AG09309 (cell line): ENCODE data around the gene TXLNA.

ENCODE experiments used
- DNase-seq: peaks from one replicate; pipeline ENCODE4 v3.0.0-alpha.2; 2010; ENCODE audit warnings: low read depth
- H3K4me3 ChIP-seq: 2 replicates; pipeline ENCODE4 v1.5.1; 2011; ENCODE audit warnings: mild to moderate bottlenecking, low read depth, low read length, moderate library complexity; ENCODE audit not compliant: control insufficient read depth
- TF ChIP-seq, protein P1 (sequence below): IDR thresholded peaks from 2 replicates; pipeline ENCODE4 v1.5.1; 2011; ENCODE audit warnings: mild to moderate bottlenecking, low read depth, low read length, inconsistent platforms; ENCODE audit not compliant: insufficient read depth, control insufficient read depth; ENCODE audit errors: missing control alignments

TXLNA gene

DNA sequence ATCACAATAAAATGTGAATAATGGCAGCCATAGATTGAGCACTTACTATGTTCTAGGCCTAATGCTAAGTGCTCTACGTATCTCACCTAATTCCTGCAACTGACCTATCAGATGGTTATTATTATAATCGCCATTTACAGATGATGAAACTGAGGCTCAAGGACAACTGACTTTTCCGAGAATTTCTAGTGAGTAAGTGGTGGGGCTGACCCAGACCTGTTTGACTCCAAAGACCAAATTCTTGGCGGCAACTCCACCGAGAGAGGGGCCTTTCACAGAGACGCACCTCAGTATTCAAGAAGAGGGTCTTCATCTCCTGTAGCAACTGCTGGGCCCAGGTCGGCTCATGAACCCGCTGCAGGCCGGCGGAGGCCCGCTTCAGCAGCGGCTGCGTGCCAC is 42.1 kb downstream of the TXLNA start:
- peak overlapping the region; percentile 88 for H3K4me3 ChIP-seq
- DNase-seq = no peak
- TF ChIP-seq, protein P1, sequence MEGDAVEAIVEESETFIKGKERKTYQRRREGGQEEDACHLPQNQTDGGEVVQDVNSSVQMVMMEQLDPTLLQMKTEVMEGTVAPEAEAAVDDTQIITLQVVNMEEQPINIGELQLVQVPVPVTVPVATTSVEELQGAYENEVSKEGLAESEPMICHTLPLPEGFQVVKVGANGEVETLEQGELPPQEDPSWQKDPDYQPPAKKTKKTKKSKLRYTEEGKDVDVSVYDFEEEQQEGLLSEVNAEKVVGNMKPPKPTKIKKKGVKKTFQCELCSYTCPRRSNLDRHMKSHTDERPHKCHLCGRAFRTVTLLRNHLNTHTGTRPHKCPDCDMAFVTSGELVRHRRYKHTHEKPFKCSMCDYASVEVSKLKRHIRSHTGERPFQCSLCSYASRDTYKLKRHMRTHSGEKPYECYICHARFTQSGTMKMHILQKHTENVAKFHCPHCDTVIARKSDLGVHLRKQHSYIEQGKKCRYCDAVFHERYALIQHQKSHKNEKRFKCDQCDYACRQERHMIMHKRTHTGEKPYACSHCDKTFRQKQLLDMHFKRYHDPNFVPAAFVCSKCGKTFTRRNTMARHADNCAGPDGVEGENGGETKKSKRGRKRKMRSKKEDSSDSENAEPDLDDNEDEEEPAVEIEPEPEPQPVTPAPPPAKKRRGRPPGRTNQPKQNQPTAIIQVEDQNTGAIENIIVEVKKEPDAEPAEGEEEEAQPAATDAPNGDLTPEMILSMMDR = no peak

DNA sequence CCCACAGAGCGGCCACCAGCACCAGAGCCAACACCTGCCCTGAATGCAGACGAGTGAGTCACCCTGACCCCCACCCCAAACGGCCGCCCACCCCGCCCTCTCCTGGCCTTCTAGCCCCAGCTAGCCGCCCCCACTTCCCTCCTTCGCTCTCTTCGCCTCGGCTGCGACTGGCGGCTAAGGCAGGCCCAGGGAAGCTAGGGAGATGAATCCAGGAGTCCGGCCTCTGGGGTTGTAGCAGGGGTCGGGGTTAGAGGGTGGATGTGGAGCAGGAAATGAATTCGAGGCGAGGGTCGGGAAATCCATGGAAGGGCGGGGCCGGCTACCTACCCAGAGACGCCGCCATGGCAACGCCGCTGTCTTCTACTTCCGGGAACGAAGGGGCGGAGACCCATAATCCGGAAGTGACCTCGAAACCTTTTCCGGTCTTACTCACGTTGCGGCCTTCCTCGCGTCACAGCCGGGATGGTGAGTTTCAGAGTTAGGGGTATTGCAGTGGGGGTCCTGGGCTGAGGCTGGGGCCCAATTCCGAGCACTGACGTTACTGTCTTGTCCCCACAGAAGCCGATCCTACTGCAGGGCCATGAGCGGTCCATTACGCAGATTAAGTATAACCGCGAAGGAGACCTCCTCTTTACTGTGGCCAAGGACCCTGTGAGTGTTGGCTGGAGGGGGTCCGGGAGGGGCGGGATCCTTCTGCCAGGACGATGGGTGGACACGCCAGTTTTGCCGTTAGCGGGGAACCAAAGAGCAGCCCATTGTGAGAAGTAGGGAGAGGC is 42.7 kb downstream of the TXLNA start, which contains the start of the genes EIF3I and TMEM234:
TSS of gene EIF3I (plus strand) at position 428 of the 776 bp plus-strand sequence. CDS start at position 463, 35 bp downstream.
TSS of gene TMEM234 (minus strand) at position 374 of the 776 bp plus-strand sequence. CDS start at position 343, 31 bp downstream.
- peak within 1 kb of the TSS; percentile 88 for H3K4me3 ChIP-seq
- TF ChIP-seq, protein P1 = no peak
- DNase-seq = no peak

DNA sequence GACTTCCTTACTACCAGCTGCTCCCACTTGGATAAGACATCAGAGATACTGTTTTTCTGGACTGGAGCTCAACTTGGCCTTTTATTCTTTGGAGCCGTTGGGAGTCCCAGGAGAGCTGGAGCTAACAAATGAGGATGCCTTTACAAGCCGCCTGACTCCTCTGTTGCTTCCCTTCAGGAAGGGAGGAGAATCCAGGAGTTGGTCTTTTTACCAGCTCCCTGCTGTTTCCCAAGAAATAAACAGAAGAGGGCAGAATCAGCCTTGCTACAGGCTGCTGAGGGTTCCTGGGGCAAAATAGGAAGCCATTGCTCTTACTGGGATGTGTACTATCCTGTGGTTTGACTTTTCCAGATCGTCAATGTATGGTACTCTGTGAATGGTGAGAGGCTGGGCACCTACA is 44.2 kb downstream of the TXLNA start:
- TF ChIP-seq, protein P1 = peak; percentile 29
- DNase-seq = no peak
- no peak overlapping the region for H3K4me3 ChIP-seq

DNA sequence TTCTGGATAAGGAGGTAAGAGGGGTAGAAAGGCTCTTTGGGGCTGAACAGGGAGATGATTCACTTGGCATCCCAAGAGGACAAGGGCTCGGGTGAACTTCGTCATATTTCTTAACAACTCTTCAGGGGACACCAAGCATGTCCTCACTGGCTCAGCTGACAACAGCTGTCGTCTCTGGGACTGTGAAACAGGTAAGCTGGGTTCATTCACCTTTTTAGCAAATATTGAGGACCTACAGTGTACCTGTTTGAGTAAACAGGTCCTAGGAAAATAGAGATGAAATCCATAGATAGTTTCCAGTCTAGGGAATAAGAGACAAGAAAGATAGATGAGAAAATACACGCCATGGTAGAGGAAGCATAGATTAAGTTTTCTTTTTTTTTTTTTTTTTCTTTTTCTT is 44.8 kb downstream of the TXLNA start:
- TF ChIP-seq, protein P1 = no peak
- H3K4me3 ChIP-seq = no peak overlapping the region
- DNase-seq = no peak

DNA sequence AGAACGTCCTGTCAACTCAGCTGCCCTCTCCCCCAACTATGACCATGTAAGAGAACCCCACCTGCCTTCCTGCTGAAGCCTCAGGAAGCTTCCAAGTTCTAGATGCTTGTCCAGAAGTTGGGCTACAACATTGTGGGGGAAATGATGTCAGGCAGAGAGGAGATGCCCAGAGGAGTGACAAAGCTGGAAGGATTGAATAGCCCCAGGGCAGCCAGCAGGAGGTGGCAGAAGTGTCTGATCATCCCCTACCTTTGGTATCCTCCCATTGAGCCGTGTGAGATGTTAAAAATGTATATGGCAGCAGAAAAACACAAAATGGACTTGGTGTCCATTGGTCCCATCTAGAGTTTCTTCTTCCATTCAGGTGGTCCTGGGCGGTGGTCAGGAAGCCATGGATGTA is 49.3 kb downstream of the TXLNA start:
- no peak for DNase-seq
- no peak overlapping the region for H3K4me3 ChIP-seq
- TF ChIP-seq, protein P1 = no peak

DNA sequence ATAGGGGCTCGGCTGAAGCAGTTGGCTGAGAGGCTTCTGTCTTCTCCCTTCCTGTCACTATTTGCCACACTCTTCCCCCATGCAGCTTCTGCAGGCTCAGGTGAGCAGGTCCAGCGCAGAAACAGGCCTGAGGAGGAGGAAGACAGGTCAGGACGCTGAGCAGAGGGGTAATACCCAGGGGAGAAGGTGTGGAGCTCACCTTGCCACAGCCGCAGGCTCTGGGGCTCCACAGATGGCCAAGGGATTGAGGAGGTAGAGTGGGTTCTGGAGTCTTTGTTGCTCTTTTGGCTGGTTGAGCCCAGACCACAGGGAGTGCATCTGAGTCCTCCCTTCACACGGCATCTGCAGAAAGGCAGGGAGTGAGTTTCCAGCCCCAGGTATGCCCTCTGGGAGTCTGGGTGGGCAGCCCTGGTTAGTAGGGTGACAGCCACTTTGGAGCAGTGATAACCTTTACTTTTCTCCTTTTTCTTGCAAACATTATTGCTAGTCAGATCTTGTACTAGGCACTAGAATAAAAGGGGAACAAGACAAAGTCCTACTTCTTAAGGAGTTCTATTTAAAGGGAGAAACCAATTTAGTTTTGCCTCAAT is 52.5 kb downstream of the TXLNA start:
- no peak overlapping the region for H3K4me3 ChIP-seq
- TF ChIP-seq, protein P1 = no peak
- no peak for DNase-seq
